H1 (cell line): ENCODE data around the gene RTEL1. TPM values are rescaled to one million over a fixed set of nuclear protein-coding genes. Genes with fewer than 3 reads are reported as not detected.

Experiments used
- CTCF ChIA-PET: fragments of 300-600 bp; sonication (Branson Sonifier 250); formaldehyde crosslinking; loops from one replicate; lab custom pipeline; 2021; ENCODE audit not compliant: partially characterized antibody; lab: Charles Lee
- POLR2A ChIA-PET: fragments of 300-600 bp; sonication (Branson Sonifier 250); formaldehyde crosslinking; loops from one replicate; lab custom pipeline; 2021; ENCODE audit warnings: inconsistent platforms; ENCODE audit not compliant: partially characterized antibody; lab: Charles Lee
- DNase-seq, 2 experiments: peaks; one replicate each; pipeline versions ENCODE4 v3.0.0 to v3.0.0-alpha.2; 2010 to 2022; ENCODE audit warnings: low spot score in 2 of 2, low read depth in 1 of 2, mixed read lengths in 1 of 2
- FAIRE-seq: peaks from 2 replicates; lab custom pipeline; 2011; peaks lifted over from hg19 to GRCh38; lab: Jason Lieb, UNC
- H2AFZ ChIP-seq: 2 replicates; pipeline ENCODE4 v1.8.1; 2012; ENCODE audit warnings: low read length, inconsistent platforms
- H2AK5ac ChIP-seq: 2 replicates; pipeline ENCODE4 v1.6.1; 2013; ENCODE audit warnings: low read depth, low read length
- H2BK120ac ChIP-seq: replicated peaks from 2 replicates; pipeline ENCODE3; 2013; ENCODE audit warnings: low read depth, low read length, inconsistent platforms
- H2BK12ac ChIP-seq: 2 replicates; pipeline ENCODE4 v1.6.1; 2013; ENCODE audit warnings: low read depth, low read length
- H2BK15ac ChIP-seq: 2 replicates; pipeline ENCODE4 v1.6.1; 2013; ENCODE audit warnings: low read length
- H2BK20ac ChIP-seq: 2 replicates; pipeline ENCODE4 v1.6.1; 2013; ENCODE audit warnings: low read length
- H2BK5ac ChIP-seq: 2 replicates; pipeline ENCODE4 v1.6.1; 2013; ENCODE audit warnings: low read depth, low read length
- H3K14ac ChIP-seq: 2 replicates; pipeline ENCODE4 v1.6.1; 2013; ENCODE audit warnings: inconsistent platforms; ENCODE audit not compliant: insufficient read length
- H3K18ac ChIP-seq: 2 replicates; pipeline ENCODE4 v1.6.1; 2013; ENCODE audit warnings: low read length; ENCODE audit errors: extremely low read depth
- H3K23ac ChIP-seq: 2 replicates; pipeline ENCODE4 v1.6.1; 2013; ENCODE audit warnings: inconsistent platforms; ENCODE audit not compliant: insufficient read length
- H3K23me2 ChIP-seq: 2 replicates; pipeline ENCODE4 v1.6.1; 2013; ENCODE audit warnings: low read depth, low read length
- H3K27ac ChIP-seq: 2 replicates; pipeline ENCODE4 v1.6.1; 2011; ENCODE audit warnings: low read depth, low read length, inconsistent platforms
- H3K27me3 ChIP-seq, 4 experiments: replicated peaks in 1 of 4; 1 replicate in 1 of 4; 2 replicates in 3 of 4; pipeline versions ENCODE4 v1.6.1 to v1.8.1; 2011 to 2013; ENCODE audit warnings: low read length in 3 of 4, mild to moderate bottlenecking in 3 of 4, inconsistent platforms in 2 of 4, mixed read lengths in 2 of 4, moderate library complexity in 1 of 4; ENCODE audit not compliant: control insufficient read depth in 3 of 4, insufficient read depth in 3 of 4; ENCODE audit errors: extremely low read depth in 1 of 4
- H3K36me3 ChIP-seq, 4 experiments: 2 replicates each; pipeline versions ENCODE4 v1.6.1 to v1.8.1; 2011 to 2013; ENCODE audit warnings: mild to moderate bottlenecking in 4 of 4, low read length in 3 of 4, moderate library complexity in 2 of 4, control low read depth in 1 of 4, inconsistent platforms in 1 of 4; ENCODE audit not compliant: insufficient read depth in 4 of 4, control insufficient read depth in 2 of 4
- H3K4ac ChIP-seq: replicated peaks from 2 replicates; pipeline ENCODE3; 2013; ENCODE audit warnings: low read length, low read depth, mixed read lengths, inconsistent platforms; ENCODE audit not compliant: insufficient read length
- H3K4me1 ChIP-seq, 4 experiments: replicated peaks in 1 of 4; 1 replicate in 1 of 4; 2 replicates in 3 of 4; pipeline versions ENCODE4 v1.6.1 to v1.8.1; 2011 to 2013; ENCODE audit warnings: low read length in 3 of 4, inconsistent platforms in 2 of 4, mixed read lengths in 1 of 4; ENCODE audit not compliant: insufficient read depth in 4 of 4, control insufficient read depth in 3 of 4
- H3K4me2 ChIP-seq, 2 experiments: 2 replicates each; pipeline versions ENCODE4 v1.6.1 to v1.8.1; 2011 to 2013; ENCODE audit warnings: low read depth in 2 of 2, low read length in 2 of 2, control low read depth in 1 of 2, inconsistent platforms in 1 of 2, mild to moderate bottlenecking in 1 of 2; ENCODE audit not compliant: insufficient read depth in 1 of 2
- H3K4me3 ChIP-seq, 4 experiments: fragments of 200-600, 300-600 bp in 1 of 4; sonication (generic), shearing (Covaris generic), sonication (Bioruptor Twin) in 1 of 4; 2 replicates each; pipeline versions ENCODE4 v1.5.1 to v1.8.1; 2011 to 2016; ENCODE audit warnings: low read length in 4 of 4, low read depth in 3 of 4, control low read depth in 2 of 4, inconsistent platforms in 2 of 4, mild to moderate bottlenecking in 2 of 4, mixed read lengths in 1 of 4, moderate library complexity in 1 of 4; ENCODE audit not compliant: insufficient read depth in 2 of 4; ENCODE audit errors: extremely low read depth in 1 of 4
- H3K56ac ChIP-seq: replicated peaks from 2 replicates; pipeline ENCODE3; 2013; ENCODE audit warnings: low read depth, mild to moderate bottlenecking, mixed read lengths, low read length, inconsistent platforms; ENCODE audit not compliant: insufficient read length
- H3K79me1 ChIP-seq: 2 replicates; pipeline ENCODE4 v1.6.1; 2013; ENCODE audit warnings: low read depth, low read length, control low read depth
- H3K79me2 ChIP-seq, 2 experiments: 2 replicates each; pipeline versions ENCODE4 v1.6.1 to v1.8.1; 2012 to 2013; ENCODE audit warnings: low read length in 2 of 2, mild to moderate bottlenecking in 2 of 2, inconsistent platforms in 1 of 2; ENCODE audit not compliant: insufficient read depth in 2 of 2, control insufficient read depth in 1 of 2
- H3K9ac ChIP-seq, 4 experiments: replicated peaks in 1 of 4; 1 replicate in 1 of 4; 2 replicates in 3 of 4; pipeline versions ENCODE4 v1.6.1 to v1.8.1; 2011 to 2013; ENCODE audit warnings: low read depth in 3 of 4, low read length in 3 of 4, control low read depth in 2 of 4, mild to moderate bottlenecking in 2 of 4, moderate library complexity in 2 of 4, inconsistent platforms in 1 of 4; ENCODE audit errors: extremely low read depth in 1 of 4
- H3K9me3 ChIP-seq, 2 experiments: 2 replicates each; pipeline versions ENCODE4 v1.6.1 to v1.8.1; 2012 to 2013; ENCODE audit warnings: mild to moderate bottlenecking in 2 of 2, moderate library complexity in 2 of 2, control low read depth in 1 of 2, inconsistent platforms in 1 of 2, low read depth in 1 of 2, low read length in 1 of 2, mixed read lengths in 1 of 2; ENCODE audit not compliant: insufficient read depth in 2 of 2
- H4K20me1 ChIP-seq, 2 experiments: replicated peaks in 1 of 2; 2 replicates each; pipeline versions ENCODE3 to v1.8.1; 2011 to 2013; ENCODE audit warnings: inconsistent platforms in 2 of 2, low read length in 2 of 2, mild to moderate bottlenecking in 1 of 2; ENCODE audit not compliant: insufficient read depth in 2 of 2, control insufficient read depth in 1 of 2
- H4K5ac ChIP-seq: 2 replicates; pipeline ENCODE4 v1.6.1; 2013; ENCODE audit warnings: low read length, low read depth, mixed read lengths, inconsistent platforms; ENCODE audit not compliant: insufficient read length
- H4K8ac ChIP-seq: 2 replicates; pipeline ENCODE4 v1.8.0; 2013; ENCODE audit warnings: mild to moderate bottlenecking, moderate library complexity, low read length, inconsistent platforms; ENCODE audit not compliant: insufficient read depth; ENCODE audit errors: extremely low read depth
- H4K91ac ChIP-seq: replicated peaks from 2 replicates; pipeline ENCODE3; 2013; ENCODE audit warnings: low read length, mixed read lengths, inconsistent platforms; ENCODE audit not compliant: insufficient read length
- BCL11A ChIP-seq, 2 experiments: IDR thresholded peaks; one replicate each; pipeline ENCODE4 v1.6.1; 2011; ENCODE audit warnings: low read depth in 2 of 2, low read length in 2 of 2, mild to moderate bottlenecking in 2 of 2
- SRF ChIP-seq: IDR thresholded peaks from 2 replicates; pipeline ENCODE4 v1.6.1; 2011; ENCODE audit warnings: mild to moderate bottlenecking, low read depth, low read length, moderate library complexity
- WGBS, 2 experiments: shearing (Covaris generic) in 1 of 2; methylation state at CpG; one replicate each; pipeline versions ENCODE4 v1.1.6 to v1.1.7; 2013 to 2015; ENCODE audit warnings: low lambda C conversion rate in 2 of 2, mixed read lengths in 2 of 2, inconsistent platforms in 1 of 2, low coverage in 1 of 2, missing lambda C conversion rate in 1 of 2; ENCODE audit not compliant: insufficient replicate concordance in 2 of 2, insufficient coverage in 1 of 2, insufficient read length in 1 of 2; ENCODE audit errors: extremely low coverage in 1 of 2, missing lambda C conversion rate in 1 of 2; 5-methylcytosine and 5-hydroxymethylcytosine counted together
- polyA plus RNA-seq, 7 experiments: library from polyadenylated mRNA; depleted of rRNA in 3 of 7; stranded (reverse) in 5 of 7; unstranded in 2 of 7; fragments of >200 nt in 5 of 7; fragments of 200-250 nt in 2 of 7; gene quantifications; 1 replicate in 5 of 7; 2 replicates in 1 of 7; 4 replicates in 1 of 7; pipeline versions ENCODE4 v1.2.1 to v1.2.3, GENCODE V29; 2011 to 2013; ENCODE audit warnings: missing spikeins in 2 of 7, mixed read lengths in 2 of 7
- total RNA-seq: library from RNA; stranded (reverse); fragmentation: NEBNext Ultra II Directional; extraction: Animal tissue kit (Norgen Biotek cat#: 25700); gene quantifications from 2 replicates; pipeline ENCODE4 v1.2.1, GENCODE V29; 2021

RTEL1 gene
- total and polyA plus RNA-seq, 2 of the 8 experiments (the other 6 are each of a cell fraction or from before 2014, with no cell fraction given): 16.2 to 37.1 TPM

DNA sequence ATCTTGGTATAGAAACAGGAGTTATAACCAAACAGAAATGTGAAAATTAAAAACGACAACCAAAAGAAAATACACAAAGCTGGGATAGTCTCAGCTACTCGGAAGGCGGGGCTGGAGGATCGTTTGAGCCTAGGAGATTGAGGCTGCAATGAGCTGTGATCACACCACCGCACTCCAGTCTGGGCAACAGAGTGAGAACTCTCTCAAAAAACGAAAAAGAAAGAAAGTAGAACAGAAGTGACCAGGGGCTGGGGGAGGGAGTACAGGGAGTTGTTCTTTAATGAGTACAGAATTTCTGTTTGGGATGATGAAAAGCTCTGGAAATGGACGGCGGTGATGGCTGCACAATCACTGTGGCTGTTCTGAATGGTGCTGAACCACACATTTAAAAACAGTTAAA is 37.1 kb upstream of the RTEL1 start:
- CTCF ChIA-PET: interaction anchor here (0.7 to 1.3 kb wide), 8 partner anchors 9 to 490 kb away, joined by 3 to 6 read pairs (median 3); partner anchors contain the start of gene STMN3
- H3K9ac ChIP-seq: no peak overlapping the region
- no peak overlapping the region for H2AFZ ChIP-seq
- no peak overlapping the region for H2BK12ac ChIP-seq
- no peak for DNase-seq
- POLR2A ChIA-PET: interaction anchor here (0.7 to 1.3 kb wide), 5 partner anchors 10 to 92 kb away, joined by 3 to 6 read pairs (median 3); no protein-coding TSS in a partner anchor
- H2BK5ac ChIP-seq: no peak overlapping the region
- 92% methylated on average over 8 of the region's 8 CpGs; no CpG with 5 or more reads in 1 of the 2 experiments for WGBS, 2 experiments
- H3K4me1 ChIP-seq: peaks cover 0 to 2% (median 0%) of the 10 kb centered on the region in 4 experiments; a peak in 2 of 7 replicates
- no peak overlapping the region for H2BK15ac ChIP-seq
- H3K14ac ChIP-seq: no peak overlapping the region
- no peak for TF ChIP-seq SRF
- no peak for TF ChIP-seq BCL11A (IDR thresholded peaks at IDR 0.05; ENCODE audit: low read depth in 2 of 2, low read length in 2 of 2)
- TF ChIP-seq, all 59 proteins: peak for 0
- H3K23ac ChIP-seq: no peak overlapping the region
- peaks cover 3% of the 10 kb centered on the region; the same call in 1 of the 2 replicates for H3K23me2 ChIP-seq
- H3K4me3 ChIP-seq: no peak overlapping the region
- H4K8ac ChIP-seq: no peak overlapping the region
- no peak overlapping the region for H3K56ac ChIP-seq
- no peaks in the 10 kb centered on the region; a peak in 2 of 7 replicates for H3K27me3 ChIP-seq
- H3K18ac ChIP-seq: no peak overlapping the region
- no peak for FAIRE-seq
- no peak overlapping the region for H3K4ac ChIP-seq
- no peak overlapping the region for H3K27ac ChIP-seq
- H4K20me1 ChIP-seq: peaks cover 0 to 5% of the 10 kb centered on the region in 2 experiments
- H3K79me1 ChIP-seq: peaks cover 7% of the 10 kb centered on the region
- no peak overlapping the region for H2AK5ac ChIP-seq
- H3K79me2 ChIP-seq: peaks cover 0 to 51% of the 10 kb centered on the region in 2 experiments; a peak in 2 of 4 replicates
- no peak overlapping the region for H2BK20ac ChIP-seq
- no peak overlapping the region for H4K5ac ChIP-seq
- H3K9me3 ChIP-seq: no peaks in the 10 kb centered on the region
- H4K91ac ChIP-seq: no peak overlapping the region
- H3K36me3 ChIP-seq: peaks cover 5 to 9% (median 6%) of the 10 kb centered on the region in 4 experiments; a peak in 5 of 8 replicates
- no peak overlapping the region for H3K4me2 ChIP-seq
- H2BK120ac ChIP-seq: no peak overlapping the region
